COR-L47 (cell line): ENCODE data around the gene CDH11.

Source experiments
- DNase-seq: peaks from one replicate; lab custom pipeline; 2025; lab: John Stamatoyannopoulos, UW

The CDH11 gene

DNA sequence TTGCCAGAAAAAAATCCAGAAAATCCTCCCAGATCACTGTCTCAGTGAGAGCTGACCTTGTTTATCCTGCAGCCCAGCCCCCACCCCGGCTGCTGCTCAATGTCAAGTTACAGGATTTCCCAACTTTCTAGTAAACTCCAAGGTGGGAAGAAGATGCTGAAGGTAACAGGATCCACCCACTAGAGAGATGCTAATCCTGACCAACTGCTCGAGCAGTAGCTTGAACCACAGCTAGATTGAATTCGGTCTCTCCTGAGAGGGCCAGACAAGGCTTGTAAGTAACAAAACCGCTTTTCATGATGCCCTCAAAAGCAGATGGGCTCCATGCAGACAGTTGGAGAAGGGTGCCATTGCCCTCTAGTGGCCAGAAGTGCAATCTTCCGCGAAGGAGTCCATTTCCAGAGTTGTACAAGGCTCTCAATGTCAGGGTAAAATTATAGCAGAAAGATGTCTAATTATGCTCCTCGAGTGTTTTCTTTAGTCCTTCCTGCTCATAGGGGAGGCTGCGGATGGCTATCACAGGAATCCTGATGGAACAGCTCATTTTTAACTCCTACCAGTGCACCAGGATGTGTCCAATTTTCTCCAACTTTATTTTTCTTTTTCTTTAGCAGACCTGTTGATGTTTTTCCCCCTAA, 3.9 kb downstream of the CDH11 start:
- DNase-seq = peak; percentile 12

DNA sequence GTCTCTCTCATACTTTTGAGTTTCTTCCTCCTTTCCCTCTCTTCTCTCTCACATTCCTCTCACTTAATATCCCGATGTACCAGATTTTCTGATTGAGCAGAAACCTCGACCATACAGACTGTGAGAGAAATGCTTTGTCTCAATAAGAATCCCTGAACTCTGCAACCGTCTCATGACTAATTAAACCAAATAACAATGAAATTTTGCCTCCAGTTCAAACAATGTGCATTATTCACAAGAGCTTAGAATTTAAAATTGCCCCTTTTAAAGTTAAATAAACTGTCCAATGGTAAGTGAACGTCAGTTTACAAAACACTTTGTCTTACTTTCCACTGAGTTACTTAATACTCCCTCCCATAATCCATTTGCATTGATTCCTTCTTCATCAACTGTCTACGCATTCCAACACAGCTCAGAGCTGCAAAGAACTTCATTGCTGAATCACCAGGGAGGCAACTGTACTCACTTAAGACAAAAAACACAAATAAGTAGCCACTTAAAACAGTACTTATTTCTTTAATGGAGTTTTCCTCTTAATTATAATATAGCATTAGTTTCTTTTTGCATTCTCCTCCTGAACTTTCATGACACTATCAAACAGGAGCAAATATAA, 4.9 kb downstream of the CDH11 start:
- DNase-seq = no peak

DNA sequence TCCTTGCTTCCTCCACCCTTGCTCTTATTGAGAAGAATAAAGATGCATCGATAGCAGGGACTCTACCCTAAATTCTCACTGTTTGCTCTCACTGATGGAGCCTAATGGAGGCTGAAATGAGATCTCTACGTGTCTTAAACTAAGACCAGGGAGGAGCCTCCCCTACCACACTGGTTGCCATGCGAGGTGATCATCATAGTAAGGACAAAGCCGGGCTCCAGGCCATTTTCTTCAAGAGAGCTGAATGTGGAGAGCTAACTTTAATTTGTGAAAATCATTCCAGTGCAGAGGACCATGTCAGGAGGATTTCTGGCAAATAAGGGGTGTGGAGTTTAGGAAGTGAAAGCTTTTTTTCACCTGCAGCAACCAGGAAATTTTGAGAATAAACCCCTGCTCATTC, 5.6 kb downstream of the CDH11 start:
- no peak for DNase-seq

DNA sequence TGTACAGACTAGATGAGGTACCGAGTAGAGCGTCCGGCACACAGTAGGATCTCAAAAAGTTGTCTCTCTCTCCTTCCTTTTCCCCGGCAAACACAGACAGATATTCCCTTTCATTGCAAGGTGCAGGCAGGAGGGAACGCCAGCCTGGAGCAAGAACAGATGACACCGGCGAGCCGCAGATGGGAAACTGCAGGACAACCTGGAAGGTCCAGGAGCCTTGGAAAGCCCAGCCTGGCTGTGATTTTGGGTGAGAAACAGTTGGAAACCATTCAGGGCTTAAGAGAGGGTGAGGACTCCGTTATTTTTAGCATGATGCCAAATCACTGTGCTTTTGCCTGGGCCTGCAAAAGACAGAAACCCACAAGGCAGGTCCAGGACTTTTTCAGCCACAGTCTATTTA, 7.3 kb downstream of the CDH11 start:
- no peak for DNase-seq

DNA sequence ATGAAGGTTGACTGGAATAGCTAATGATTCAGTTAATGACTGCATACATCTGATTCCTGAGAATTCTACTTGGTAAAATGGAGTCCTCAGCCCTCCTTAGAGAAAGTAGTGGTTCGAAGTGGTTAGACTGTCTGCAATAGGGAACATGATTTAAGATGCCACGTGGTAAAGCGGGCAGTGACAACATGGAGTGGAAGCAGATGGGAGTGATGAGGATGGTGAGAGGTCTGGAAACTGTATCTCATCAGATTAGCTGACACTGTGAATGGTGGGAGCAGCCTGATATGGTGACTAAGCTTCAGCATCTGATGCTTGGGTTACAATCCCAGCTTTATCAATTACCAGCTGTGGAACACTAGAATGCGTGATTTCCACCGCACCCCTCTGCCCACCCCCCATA, 8.4 kb downstream of the CDH11 start:
- no peak for DNase-seq

DNA sequence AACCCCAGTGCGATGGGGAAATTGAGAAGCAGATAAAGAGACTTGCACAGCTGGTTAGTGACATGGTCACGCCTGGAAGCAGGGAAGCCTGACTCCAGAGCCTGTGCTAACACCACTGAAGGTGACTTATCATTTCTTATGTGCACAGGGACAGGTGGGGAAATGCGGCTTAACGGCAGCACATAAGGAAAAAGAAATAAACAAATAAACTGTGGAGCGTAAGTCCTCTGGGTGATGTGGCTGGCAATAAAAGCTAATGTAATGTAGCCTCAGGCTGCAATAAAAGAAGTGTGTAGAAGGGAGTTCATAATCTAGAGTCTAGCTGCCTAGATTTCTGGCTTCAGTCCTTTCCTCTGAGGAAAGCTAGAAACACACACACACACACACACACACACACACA, 10.6 kb downstream of the CDH11 start:
- DNase-seq = no peak

DNA sequence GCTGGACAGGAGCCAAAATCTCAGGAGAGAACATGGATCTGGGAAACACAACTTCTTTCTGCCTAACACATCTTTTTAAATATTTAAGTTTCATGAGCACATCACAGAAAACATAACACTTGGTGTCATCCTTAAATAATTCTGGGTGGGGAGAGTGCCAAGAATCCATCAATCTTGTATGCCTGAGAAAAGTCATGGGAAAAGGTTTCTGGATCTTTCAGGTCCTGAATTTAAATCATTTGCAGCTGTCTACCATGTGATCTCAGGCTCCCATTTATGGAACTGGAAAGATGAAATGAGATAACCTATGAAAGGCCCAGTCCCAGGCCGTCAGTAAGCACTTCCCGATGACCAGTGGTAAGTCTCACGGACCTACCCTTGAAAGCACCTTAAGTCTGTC, 15.1 kb downstream of the CDH11 start:
- DNase-seq = no peak

DNA sequence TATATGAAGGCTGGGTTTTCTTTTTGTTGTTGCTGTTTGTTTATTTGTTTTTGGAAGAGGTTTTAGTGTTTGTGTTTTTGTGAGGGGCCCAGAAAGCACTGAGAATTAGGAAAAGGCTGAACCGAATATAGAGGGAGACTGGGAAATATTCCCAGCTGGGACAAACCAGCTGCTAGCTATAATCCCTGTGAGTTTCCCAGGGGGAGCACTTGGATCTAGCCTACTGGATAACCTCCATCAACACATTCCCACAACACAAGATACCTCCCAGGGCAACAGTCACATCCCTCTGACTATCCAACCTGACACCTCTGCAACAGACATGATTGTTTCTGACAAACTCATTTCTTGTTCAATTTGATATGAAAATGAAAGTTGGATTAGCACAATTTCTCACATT, 16.7 kb downstream of the CDH11 start:
- DNase-seq = no peak

DNA sequence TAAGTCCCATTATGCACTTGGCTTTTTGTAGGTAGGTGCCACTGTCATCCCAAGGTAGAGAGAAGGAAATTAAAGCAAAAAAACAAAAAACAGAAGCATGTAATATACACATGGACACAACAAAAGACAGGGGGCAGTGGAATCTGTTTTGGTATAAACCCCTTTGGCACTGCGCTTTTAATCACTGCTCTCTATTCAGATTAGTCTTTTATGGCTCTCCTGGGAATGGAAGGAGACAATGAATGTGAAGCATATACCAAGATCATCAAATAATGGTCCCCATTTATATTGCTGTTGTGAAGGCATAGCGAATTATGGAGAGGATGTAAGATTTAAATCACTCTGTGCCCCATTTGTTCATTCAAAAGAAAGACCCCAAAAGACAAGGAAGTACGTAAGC, 17.4 kb downstream of the CDH11 start:
- no peak for DNase-seq

DNA sequence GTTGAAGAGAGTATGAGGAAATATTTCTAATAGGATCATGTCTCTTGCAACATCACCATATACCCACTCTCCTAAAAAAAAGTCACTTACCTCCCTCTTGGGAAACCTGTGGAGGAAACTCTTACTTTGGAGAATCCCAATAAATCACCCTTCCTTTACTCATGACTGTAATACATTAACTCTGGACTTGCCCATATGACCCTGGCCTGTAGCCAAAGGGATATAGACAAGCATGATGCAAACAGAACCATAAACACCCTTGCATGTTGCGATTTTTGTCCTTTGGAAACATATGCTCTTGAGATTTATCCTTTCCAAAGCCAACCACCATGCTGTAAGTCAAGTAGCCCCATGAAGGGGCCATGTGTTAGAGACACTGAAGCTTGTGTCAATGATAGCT, 19.5 kb downstream of the CDH11 start:
- DNase-seq = no peak

DNA sequence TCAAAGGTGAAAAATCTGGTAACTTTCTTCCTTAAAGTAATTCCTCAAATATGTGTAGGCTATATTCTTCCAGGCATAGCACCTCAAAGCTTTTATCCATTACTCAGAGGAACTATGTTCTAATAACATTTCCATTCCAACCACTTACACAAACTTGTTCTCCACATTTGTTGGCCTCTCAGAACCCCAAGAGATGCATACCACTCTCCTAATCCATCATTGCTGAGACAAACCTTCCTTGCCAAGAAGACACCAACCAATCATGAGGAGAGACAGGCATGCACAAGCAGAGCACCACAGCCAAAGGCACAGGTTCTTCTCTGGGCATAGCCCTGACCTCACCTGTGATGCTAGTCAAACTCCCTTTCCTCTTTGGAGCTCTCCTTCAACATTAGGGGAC, 20.9 kb downstream of the CDH11 start:
- no peak for DNase-seq

DNA sequence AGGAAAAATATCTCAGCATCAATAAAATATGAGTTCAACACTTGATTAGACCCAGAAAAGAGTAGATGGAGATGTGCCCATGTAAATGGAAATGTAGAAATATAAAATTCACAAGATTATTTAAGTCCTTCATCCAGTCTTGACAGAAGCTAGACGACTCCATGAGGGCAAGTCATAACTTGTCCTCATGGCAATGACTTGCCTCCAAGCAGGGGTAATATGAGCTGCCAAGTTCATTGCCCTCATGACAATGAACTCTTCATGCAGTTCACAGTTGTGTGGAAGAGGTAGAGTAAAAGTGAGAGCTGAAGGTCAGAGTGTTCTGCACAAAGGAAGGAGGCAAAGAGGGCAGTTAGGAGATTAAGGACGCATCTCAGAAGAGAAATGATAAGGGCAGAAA, 22.3 kb downstream of the CDH11 start:
- no peak for DNase-seq

DNA sequence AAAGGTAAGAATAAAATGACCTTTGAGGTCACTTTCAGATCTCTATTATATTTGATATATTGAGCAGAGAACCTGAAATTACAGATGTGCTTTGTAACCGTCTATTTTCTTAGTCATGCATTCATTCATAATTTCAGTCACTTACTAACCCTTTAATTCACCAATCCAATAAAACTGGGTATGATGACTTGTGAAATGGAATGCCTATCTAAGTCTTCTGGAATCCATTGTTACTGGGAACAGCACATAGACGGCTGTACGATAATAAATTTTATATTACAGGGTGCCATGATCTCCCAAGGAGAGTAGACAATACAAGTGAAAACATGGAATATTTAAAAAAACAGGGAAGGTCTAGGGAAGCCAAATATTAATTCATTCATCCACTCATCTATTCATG, 22.9 kb downstream of the CDH11 start:
- no peak for DNase-seq

DNA sequence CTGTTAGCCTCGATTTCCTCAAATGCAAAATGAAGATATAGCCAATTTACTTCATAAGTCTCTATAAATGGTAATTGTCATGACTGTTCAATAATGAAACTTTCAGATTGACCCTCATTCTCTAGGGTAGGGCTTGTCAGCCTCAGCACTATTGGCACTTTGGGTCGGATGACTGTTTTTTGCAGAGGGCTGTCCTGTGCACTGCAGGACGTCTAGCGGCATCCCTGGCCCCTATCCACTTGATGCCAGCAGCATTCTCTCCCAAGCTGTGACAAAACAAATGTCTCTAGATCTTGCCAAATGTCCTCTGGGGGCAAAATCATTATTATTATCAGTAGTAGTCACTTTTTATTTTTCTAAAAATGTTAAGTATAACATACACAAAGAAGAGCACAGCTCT, 24.6 kb downstream of the CDH11 start:
- DNase-seq = no peak

DNA sequence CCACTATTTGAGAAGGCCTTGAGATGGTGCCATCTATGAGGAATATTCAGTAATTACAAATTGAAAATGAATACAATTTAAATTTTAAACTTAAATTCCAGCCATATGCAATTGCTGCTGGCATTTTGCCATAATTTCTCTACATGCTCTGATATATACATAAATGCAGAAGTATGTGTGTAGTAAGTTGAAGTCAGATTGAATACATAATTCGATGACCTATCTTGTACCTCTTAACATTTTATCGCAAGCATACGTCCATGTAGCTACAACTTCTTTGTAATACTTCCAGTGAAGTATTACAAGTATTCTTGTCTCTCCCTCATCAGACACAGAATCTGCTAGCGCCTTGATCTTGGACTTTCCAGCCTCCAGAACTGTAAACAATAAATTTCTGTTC, 26.0 kb downstream of the CDH11 start:
- DNase-seq = no peak

DNA sequence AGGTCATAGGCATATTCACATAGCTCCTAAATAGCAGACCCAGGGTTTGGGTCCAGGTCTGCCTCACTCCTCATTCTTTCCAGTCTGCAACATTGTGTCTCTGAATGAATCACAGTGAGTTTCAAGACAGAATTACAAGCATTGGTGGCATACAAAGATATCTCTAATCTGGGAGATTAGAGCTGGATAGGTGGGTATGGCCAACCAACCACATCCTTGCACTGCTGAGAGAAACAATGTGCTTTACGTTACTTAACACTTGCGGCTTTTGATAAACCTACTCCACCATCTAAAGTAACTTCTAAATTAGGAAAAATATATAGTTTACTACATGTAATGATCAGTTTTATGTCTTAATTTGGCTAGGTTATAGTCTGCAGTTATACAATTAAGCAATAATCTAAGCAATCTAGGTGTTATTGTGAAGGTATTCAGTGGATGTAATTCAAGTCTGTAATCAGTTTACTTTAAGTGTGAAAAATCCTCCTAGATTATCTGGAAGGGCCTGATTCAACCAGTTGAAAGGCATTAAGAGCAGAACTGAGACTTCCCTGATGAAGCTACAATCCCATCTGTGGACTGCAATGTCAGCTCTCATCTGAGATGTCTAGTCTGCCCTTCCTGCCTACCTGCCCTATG, 26.7 kb downstream of the CDH11 start:
- DNase-seq = no peak

DNA sequence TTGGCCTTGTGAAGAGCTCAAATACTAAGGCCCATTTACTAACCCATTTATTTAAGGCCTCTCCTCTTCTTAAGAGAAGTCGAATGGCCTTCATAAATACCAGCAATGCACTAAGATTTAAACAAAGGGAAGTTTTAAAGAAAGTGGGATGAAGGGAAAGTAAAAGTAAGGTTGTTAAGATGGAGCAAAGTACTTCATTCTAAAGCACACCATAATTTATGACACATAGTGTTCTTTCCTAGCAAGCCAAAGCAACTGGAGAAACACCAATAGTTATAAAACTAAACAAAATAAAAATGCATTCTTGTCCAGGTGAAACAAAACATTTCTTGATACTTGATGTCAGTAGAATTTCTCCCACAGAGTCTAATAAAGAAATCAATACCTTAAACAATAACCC, 27.9 kb downstream of the CDH11 start:
- DNase-seq = no peak

DNA sequence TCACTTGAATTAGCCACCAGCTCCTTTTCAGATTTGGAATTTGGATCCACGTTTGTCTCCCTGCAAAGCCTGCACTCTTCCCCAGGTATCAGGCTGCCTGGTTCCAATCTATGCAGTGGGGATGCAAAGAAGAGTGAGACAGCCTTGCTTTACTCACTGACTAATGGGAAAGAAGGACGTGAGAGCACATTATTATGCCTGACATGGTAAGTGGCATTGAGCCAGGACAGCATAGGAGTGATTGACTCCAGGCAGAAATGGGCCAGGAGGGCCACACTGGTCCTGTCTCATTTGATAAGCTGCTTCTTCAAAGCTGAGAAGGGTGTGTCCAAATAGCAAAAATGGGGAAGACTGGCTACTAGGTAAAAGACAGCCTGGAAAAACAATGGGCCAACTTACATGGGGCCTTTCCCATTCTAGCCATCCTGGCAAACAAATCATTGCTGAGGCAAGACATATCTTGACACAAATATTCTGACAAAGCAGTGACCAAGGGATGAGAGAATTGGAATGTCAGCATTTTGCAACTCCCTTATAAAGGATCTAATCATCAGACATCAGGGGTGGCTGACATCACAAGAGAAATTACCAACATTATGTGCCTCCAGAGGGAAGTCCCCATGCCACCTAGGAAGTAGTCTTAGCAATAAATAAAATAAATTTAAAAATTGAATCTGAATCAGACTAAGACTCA, 38.6 kb downstream of the CDH11 start:
- no peak for DNase-seq

DNA sequence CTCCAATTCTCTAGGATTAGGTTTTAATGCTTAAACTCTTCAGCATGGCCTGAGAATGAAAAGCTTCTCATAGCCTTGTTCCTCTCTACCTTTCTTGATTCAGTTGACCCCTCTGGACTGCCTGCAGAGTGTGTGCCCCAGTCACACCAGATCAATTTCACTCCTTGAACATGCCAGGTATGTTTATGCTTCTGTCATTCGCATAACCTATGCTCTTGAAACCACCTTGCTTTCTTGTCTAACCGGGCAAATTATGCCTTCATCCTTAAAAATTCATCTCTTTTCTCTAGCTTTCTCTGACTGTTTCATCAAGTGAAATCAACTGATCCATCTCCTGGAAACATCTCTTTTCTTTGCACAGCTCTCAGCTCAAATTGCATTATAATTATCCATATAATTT, 42.3 kb downstream of the CDH11 start:
- DNase-seq = no peak

DNA sequence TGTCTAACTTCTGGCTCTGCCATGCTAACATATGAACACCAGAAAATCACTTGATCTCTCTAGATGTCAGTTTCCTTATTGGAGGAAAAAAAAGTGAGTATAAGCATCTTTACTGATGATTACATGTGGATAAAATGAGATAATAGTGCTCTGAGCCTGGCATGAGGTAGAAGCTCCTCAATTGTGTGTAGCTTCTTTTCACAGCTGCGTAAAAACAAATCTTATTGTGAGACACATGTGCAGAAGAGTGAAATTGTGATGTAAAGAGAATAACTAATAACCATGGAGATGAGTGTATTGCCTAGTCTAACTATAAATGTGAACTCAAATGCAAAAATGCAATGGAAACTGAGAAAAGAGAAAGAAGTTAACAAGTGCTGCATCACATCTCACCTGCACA, 44.7 kb downstream of the CDH11 start:
- no peak for DNase-seq

DNA sequence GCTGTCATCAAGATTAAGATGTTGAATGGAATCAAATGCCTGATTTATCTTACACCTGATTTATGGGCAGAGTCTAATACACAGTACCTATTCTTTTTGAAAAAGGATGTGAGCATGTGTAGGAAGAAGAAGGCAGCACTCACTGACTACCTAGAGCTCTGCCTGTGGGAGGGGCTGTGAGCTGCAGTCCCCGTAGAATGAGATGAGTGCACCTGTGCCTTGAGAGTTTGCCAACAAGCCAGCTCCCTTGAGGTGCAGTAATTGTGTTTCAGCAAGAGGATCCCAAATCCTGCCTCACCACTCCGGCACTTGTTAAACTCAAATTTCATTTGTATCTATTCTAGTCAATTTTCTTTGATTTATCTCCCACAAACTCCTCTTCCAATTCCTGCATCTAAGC, 46.0 kb downstream of the CDH11 start:
- DNase-seq = no peak

DNA sequence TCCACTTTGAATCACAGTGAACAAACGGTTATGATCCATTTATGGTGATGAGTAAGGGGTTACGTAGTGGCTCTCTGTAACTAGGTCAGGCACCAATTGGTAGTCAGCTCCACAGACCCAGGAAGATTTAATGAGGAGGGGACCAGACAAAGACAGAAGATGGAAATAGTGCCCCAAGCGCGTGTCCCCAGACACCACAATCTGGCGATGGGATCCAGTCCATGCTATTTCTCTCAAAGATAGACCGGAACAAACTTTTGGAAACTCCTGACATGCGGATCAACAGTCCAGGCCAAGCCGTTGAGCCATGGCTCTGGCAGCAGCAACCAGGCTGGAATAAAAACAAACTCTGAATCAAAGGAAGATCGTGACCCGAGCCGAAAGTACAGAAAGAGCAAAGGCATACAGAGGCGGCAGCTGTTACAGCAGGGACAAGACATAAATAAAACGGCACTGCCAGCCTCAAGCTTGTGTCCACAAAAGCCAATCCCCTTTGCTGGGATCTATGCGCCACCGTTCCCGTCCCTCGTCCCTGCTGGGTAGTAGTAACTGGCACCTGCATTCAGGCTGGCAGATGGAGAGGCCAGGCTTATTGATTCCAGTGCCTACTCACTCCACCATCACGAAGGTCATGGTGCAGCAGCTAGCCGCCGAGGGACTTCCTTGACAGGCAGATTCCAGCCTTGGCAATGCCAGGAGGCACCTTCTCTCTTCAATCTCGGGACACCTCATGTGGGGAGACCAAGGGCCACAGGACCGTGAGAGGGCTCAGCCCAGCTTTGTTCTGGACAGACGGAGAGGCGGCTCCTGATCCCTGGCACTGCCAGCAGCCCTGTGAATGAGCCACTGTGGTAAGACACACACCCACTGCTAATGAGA, 50.2 kb downstream of the CDH11 start:
- DNase-seq = no peak
